HFF-Myc (cell line): ENCODE results near the gene ETNK2.

Experiments
- DNase-seq: peaks from one replicate; pipeline ENCODE4 v3.0.0-alpha.2; 2011; ENCODE audit warnings: low read depth; ENCODE audit errors: extremely low read depth
- H3K4me3 ChIP-seq: replicated peaks from 2 replicates; pipeline ENCODE4 v1.5.1; 2011; ENCODE audit warnings: low read depth, mild to moderate bottlenecking, control low read depth, low read length
- TF ChIP-seq, protein P1 (sequence below): IDR thresholded peaks from 2 replicates; pipeline ENCODE4 v1.5.1; 2012; ENCODE audit warnings: mild to moderate bottlenecking, low read depth, low read length, control low read depth; ENCODE audit errors: missing control alignments

Gene ETNK2

DNA sequence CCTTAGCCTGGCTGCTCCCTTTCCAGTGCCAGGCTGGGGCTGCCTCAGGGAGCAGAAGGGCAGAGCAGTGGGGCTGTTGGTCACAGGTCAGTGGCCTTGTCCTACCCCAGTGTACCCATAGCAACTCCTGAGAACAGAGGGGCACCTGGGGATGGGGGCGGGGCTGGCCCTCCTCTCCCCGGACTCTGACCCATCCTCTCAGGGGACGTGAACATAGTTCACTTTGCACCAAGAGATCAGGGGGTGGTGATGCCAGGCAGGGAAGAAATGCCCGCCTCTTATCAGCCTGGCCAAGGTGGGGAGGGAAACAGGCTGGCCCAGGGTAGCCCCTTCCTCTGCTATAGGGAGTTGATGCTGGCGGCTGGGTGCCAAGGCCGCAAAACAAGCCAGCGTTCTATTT lies 4.9 kb downstream of the ETNK2 start:
- no peak for DNase-seq
- no peak overlapping the region for H3K4me3 ChIP-seq
- TF ChIP-seq, protein P1, sequence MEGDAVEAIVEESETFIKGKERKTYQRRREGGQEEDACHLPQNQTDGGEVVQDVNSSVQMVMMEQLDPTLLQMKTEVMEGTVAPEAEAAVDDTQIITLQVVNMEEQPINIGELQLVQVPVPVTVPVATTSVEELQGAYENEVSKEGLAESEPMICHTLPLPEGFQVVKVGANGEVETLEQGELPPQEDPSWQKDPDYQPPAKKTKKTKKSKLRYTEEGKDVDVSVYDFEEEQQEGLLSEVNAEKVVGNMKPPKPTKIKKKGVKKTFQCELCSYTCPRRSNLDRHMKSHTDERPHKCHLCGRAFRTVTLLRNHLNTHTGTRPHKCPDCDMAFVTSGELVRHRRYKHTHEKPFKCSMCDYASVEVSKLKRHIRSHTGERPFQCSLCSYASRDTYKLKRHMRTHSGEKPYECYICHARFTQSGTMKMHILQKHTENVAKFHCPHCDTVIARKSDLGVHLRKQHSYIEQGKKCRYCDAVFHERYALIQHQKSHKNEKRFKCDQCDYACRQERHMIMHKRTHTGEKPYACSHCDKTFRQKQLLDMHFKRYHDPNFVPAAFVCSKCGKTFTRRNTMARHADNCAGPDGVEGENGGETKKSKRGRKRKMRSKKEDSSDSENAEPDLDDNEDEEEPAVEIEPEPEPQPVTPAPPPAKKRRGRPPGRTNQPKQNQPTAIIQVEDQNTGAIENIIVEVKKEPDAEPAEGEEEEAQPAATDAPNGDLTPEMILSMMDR: no peak

DNA sequence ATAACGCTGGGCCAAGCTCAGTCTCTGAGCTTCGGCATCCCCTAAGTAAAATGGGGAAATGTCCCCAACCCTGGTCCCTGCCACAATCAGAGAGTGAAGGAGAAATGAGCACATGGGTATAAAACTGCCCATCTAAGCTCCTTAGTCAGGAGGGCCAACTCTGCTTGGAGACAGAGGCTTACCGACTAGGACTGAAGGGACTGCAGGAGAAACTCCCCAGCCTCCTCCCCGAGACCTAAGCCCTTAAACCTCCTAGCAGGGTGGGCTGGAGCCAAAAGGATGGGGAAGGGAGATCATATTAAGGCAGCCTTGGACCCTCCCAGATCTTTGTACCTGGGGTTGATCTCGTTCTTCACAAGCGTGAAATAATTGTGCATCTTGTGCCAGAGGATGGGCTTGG lies 5.5 kb downstream of the ETNK2 start:
- TF ChIP-seq, protein P1: no peak
- no peak for DNase-seq
- no peak overlapping the region for H3K4me3 ChIP-seq

DNA sequence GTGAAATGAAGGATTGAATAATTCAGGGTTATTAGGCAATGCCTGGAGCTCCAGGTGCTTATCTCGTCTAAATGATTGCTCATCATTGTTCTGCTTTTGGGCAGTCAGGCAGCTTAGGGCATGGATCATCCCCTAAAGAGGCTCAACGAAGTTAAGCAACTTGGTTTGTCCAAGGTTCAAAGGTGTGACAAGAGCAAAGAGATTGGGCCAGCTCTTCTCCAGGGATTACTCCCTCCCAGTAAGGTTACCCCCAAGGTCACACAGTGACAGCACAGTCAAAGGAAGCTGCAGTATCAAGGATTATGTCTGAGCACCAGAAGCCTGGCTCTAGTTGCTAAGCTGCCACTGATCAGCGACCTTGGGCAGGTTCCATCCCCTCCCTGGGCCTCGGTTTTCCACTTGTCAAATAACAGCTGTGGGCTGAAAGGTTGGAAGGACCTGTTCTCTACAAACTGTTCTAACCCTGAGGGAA lies 6.8 kb downstream of the ETNK2 start:
- no peak overlapping the region for H3K4me3 ChIP-seq
- TF ChIP-seq, protein P1: no peak
- no peak for DNase-seq

DNA sequence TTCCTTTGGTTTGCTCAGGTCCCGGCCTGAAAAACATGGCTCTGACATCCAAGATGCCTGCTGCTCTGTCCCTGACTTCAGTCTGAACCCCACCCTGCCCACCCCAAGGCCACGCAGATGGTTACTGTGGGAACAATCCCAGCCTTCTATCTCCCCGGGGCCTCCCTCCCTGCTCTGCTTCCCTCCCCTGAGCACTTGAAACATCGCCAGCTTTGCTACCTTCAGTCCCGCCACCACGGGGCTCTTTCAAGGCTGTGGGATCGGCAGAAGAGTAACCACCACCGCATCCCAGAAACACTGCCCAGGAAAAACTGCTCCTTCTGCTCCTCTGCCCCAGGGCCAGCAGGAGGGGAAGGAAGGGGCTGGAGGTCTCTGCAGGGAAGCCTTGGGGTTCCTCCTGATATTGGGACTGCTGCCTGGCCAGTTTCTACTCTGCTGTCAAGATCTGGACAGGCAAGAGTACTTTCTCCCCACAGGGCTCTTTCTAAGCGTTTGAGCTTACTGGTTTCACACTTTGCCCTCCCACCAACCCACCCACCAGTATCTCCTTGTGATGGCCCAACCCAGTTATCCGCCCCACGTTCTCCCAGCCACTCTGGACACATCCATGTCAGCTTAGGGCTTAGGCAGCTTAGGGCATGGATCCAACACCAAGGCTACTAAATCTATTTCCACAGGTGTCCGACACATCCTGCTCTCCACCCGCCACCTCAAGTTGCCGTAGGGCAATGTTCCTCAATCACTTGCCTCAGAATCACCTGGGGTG lies 8.4 kb downstream of the ETNK2 start:
- TF ChIP-seq, protein P1: no peak
- DNase-seq: no peak
- H3K4me3 ChIP-seq: no peak overlapping the region

DNA sequence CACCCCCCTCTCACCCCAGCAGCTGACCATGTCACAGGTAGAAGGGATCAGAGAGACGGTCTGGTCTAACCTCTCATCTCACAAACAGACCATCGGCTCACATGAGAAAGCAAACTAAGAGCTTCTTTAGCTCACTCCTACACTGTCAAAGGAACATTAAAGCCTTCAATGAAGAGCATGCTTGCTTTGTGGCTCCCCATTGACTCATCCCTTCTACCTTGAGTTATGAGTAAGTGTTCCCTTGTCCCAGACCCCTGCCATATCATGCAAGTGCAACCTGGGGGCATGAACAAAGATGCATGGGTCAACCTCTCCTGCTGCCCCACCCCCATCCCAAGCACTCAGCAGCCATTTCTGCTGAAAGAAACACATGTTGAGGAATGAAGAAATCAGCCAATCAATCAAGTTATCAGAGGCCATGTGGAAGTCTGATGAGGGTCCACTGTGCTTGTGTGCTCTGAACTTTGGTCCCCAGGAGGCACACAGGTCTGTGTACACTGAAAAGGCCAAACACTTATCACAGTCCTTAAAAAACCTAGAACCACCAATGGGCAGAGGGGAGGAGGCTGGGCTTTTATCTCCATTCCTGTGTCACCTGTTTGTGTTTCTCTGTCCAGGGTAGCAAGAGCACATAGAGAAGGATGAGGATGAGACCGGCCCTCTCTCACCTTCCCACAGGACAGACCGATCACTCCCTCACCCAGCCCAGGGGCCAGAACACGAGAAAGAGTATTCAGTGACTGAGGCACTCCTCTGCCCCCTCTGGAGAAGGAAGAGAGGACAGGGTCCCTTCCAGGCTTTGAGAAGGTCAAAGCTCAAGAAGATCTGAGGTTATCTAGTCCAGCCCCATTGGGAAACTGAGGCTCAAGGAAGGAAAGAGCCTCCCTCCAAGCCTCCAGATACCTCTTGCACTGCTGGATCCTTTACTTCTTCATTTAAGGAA lies 9.5 kb downstream of the ETNK2 start:
- TF ChIP-seq, protein P1: no peak
- no peak for DNase-seq
- no peak overlapping the region for H3K4me3 ChIP-seq

DNA sequence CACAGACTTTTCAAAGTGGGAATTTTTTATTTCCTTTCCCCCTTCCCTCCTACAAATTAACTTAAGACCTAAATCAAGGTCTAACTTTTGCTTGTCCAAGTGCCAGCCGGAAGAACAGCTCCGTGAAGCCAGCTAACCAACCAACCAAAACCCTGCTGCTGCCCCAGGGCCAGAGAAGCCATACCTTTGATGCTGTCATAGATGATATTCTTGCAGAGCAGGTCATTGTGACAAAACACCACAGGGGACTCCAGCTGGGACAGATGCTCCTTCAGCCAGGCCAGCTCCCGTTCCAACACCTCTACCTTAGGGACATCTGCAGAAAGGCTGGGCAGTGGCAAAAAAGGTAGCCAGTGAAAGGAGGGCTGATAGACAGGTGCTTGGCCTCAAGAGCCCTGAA lies 10.7 kb downstream of the ETNK2 start:
- TF ChIP-seq, protein P1: no peak
- no peak overlapping the region for H3K4me3 ChIP-seq
- no peak for DNase-seq
